GM19455 (cell line): Measurements from ENCODE around the gene FNDC3A.

Experiments
- ATAC-seq: cut with Tn5 transposase; IDR thresholded peaks from one replicate; pipeline ENCODE4 v1.9.1; 2021; ENCODE audit not compliant: unreplicated experiment

FNDC3A gene

DNA sequence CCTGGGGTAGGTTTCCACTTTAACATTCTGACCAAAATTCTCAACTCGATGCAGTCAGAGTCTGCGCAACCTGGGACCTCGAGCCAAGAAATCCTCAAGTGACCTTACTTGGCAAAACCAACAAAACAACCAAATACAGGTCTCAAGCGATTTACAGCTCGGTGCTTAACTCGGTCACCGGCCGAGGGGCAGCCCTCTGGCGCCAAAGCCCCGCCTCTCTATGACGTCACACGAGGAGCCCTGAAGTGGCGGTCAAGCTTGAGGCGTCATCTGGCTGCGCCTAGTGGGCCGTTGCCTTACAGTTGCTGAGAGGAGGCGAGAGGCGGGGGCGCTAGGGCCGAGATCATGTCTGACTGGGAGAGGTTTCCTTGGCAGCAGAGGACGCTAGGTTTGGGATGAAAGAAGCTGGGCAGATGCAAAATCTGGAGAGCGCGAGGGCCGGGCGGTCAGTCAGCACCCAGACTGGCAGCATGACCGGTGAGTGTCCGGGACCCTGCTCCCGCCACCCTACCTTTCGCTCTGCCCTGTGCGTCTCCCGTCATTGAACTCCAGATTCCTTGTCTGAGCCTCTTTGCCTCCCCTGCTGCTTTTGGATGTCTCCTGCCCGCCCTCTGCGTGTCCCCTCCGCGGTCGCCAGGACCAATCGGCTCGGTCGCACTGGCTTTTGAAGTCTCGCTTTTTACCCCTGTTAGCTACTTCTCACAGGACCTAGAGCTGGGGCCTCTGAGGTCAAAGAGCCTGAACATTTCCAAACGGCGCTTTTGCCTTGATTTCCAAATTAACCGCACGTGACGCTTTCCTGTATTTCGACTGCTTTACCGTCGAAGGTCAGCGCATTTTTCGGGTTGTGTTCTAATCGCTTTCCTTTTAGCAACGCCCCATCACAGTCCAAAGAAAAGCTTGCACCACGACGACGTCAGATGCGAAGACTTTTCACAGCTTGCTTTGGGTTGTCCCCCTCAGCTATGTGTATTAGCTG, 272.2 kb downstream of the FNDC3A start, which contains the start of gene CDADC1:
CDADC1 (plus strand) TSS at position 283 of the 979 bp plus-strand sequence; CDS start at position 396, 113 bp downstream.
- peak; percentile 98 for ATAC-seq

GRCh38 chr13:49248622-49249002, 272.9 kb downstream of the FNDC3A start:
- ATAC-seq: peak; percentile 6

DNA sequence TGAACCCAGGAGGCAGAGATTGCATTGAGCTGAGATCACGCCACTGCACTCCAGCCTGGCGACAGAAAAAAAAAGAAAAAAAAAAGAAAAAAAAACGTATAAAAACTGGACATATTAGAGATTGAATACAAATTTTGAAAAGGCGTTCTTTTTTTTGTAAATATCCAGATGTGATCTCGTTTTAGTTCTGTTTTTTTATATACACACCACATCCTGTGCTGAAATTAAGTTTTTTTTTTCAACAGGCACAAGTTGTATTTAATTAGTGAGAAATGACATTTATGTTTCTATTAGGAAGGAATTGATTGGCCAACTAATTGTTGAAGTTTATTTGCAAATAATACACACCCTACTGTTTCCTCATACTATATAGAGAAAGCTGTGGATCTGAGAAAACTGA, 275.6 kb downstream of the FNDC3A start:
- no peak for ATAC-seq

GRCh38 chr13:49253310-49253709, 277.6 kb downstream of the FNDC3A start:
- ATAC-seq: no peak

GRCh38 chr13:49254007-49254406, 278.3 kb downstream of the FNDC3A start:
- ATAC-seq: no peak

GRCh38 chr13:49256841-49257240, 281.1 kb downstream of the FNDC3A start:
- no peak for ATAC-seq

GRCh38 chr13:49258089-49258796, 282.5 kb downstream of the FNDC3A start:
- ATAC-seq: no peak
